ENCODE results near the gene TBC1D30. TPM values are rescaled to one million over a fixed set of nuclear protein-coding genes. Genes with fewer than 3 reads are reported as not detected.
A peak's percentile ranks its signal among the peaks of the same experiment; 100 is the strongest.

Gene TBC1D30
- total RNA-seq, 1 experiment from 2014 or later, result not detected

- H3K9me3 ChIP-seq (replicated peaks), result no peaks in the 10 kb centered on the region
- H3K27ac ChIP-seq, result no peak overlapping the region
- H3K4me1 ChIP-seq (replicated peaks), result peaks cover 26% of the 10 kb centered on the region
- no peaks in the 10 kb centered on the region for H3K36me3 ChIP-seq
- H3K4me3 ChIP-seq, result no peak overlapping the region
- no peak for DNase-seq (ENCODE audit: low read depth in 1 of 2, low spot score in 2 of 2)
- 0 out of 2 replicates have a peak, but pooled peaks cover 3% of the 10 kb centered on the region for H3K27me3 ChIP-seq (replicated peaks)
These were observed 67.2 kb downstream of the TBC1D30 start for GRCh38 chr12:64891629-64892028.

GRCh38 chr12:64892561-64892960 lies 68.1 kb downstream of the TBC1D30 start:
- H3K4me3 ChIP-seq, result no peak overlapping the region
- 0 out of 2 replicates have a peak, but pooled peaks cover 3% of the 10 kb centered on the region for H3K27me3 ChIP-seq (replicated peaks)
- DNase-seq (ENCODE audit: low read depth in 1 of 2, low spot score in 2 of 2), result peak in 1 of 2 experiments; percentile 14
- H3K36me3 ChIP-seq, result no peaks in the 10 kb centered on the region
- H3K9me3 ChIP-seq (replicated peaks), result no peaks in the 10 kb centered on the region
- peaks cover 26% of the 10 kb centered on the region for H3K4me1 ChIP-seq (replicated peaks)
- no peak overlapping the region for H3K27ac ChIP-seq

- peaks cover 26% of the 10 kb centered on the region for H3K4me1 ChIP-seq (replicated peaks)
- H3K27me3 ChIP-seq (replicated peaks), result 0 out of 2 replicates have a peak, but pooled peaks cover 3% of the 10 kb centered on the region
- no peak overlapping the region for H3K4me3 ChIP-seq
- H3K9me3 ChIP-seq (replicated peaks), result no peaks in the 10 kb centered on the region
- no peaks in the 10 kb centered on the region for H3K36me3 ChIP-seq
- peak in 1 of 2 experiments; percentile 22 for DNase-seq (ENCODE audit: low read depth in 1 of 2, low spot score in 2 of 2)
- no peak overlapping the region for H3K27ac ChIP-seq
These were observed 69.5 kb downstream of the TBC1D30 start for GRCh38 chr12:64893961-64894360.

GRCh38 chr12:64894827-64895475 lies 70.5 kb downstream of the TBC1D30 start:
- 0 out of 2 replicates have a peak, but pooled peaks cover 3% of the 10 kb centered on the region for H3K27me3 ChIP-seq (replicated peaks)
- H3K4me3 ChIP-seq, result no peak overlapping the region
- no peaks in the 10 kb centered on the region for H3K9me3 ChIP-seq (replicated peaks)
- no peak overlapping the region for H3K27ac ChIP-seq
- H3K36me3 ChIP-seq, result no peaks in the 10 kb centered on the region
- no peak for DNase-seq (ENCODE audit: low read depth in 1 of 2, low spot score in 2 of 2)
- peaks cover 26% of the 10 kb centered on the region for H3K4me1 ChIP-seq (replicated peaks)

GRCh38 chr12:64895526-64895925 lies 71.1 kb downstream of the TBC1D30 start:
- 0 out of 2 replicates have a peak, but pooled peaks cover 2% of the 10 kb centered on the region for H3K27me3 ChIP-seq (replicated peaks)
- no peak overlapping the region for H3K4me3 ChIP-seq
- H3K4me1 ChIP-seq (replicated peaks), result peaks cover 26% of the 10 kb centered on the region
- no peak for DNase-seq (ENCODE audit: low read depth in 1 of 2, low spot score in 2 of 2)
- no peaks in the 10 kb centered on the region for H3K36me3 ChIP-seq
- no peak overlapping the region for H3K27ac ChIP-seq
- no peaks in the 10 kb centered on the region for H3K9me3 ChIP-seq (replicated peaks)

GRCh38 chr12:64900540-64900939 lies 76.1 kb downstream of the TBC1D30 start:
- Histone ChIP-seq H3K36me3 (no peaks in the 10 kb centered on the region), H3K4me1 (replicated peaks) (peaks cover 3% of the 10 kb centered on the region), H3K9me3 (replicated peaks) (no peaks in the 10 kb centered on the region), H3K27ac (no peak overlapping the region), H3K4me3 (no peak overlapping the region), H3K27me3 (replicated peaks) (no peaks in the 10 kb centered on the region)
- DNase-seq (ENCODE audit: low read depth in 1 of 2, low spot score in 2 of 2), result no peak

- Histone ChIP-seq H3K4me3 (no peak overlapping the region), H3K9me3 (replicated peaks) (no peaks in the 10 kb centered on the region), H3K27me3 (replicated peaks) (no peaks in the 10 kb centered on the region), H3K4me1 (replicated peaks) (no peaks in the 10 kb centered on the region; the same call in 1 of the 2 replicates), H3K36me3 (no peaks in the 10 kb centered on the region), H3K27ac (no peak overlapping the region)
- DNase-seq (ENCODE audit: low read depth in 1 of 2, low spot score in 2 of 2), result no peak
These were observed 79.2 kb downstream of the TBC1D30 start for GRCh38 chr12:64903479-64904152.

GRCh38 chr12:64907097-64907496 lies 82.7 kb downstream of the TBC1D30 start:
- H3K4me1 ChIP-seq (replicated peaks), result no peaks in the 10 kb centered on the region; the same call in 1 of the 2 replicates
- no peaks in the 10 kb centered on the region for H3K27me3 ChIP-seq (replicated peaks)
- no peak for DNase-seq (ENCODE audit: low read depth in 1 of 2, low spot score in 2 of 2)
- H3K9me3 ChIP-seq (replicated peaks), result no peaks in the 10 kb centered on the region
- H3K27ac ChIP-seq, result no peak overlapping the region
- no peak overlapping the region for H3K4me3 ChIP-seq
- H3K36me3 ChIP-seq, result no peaks in the 10 kb centered on the region

- Histone ChIP-seq H3K27ac (no peak overlapping the region), H3K9me3 (replicated peaks) (no peaks in the 10 kb centered on the region), H3K27me3 (replicated peaks) (no peaks in the 10 kb centered on the region), H3K4me1 (replicated peaks) (no peaks in the 10 kb centered on the region), H3K36me3 (no peaks in the 10 kb centered on the region), H3K4me3 (no peak overlapping the region)
- no peak for DNase-seq (ENCODE audit: low read depth in 1 of 2, low spot score in 2 of 2)
These were observed 84.7 kb downstream of the TBC1D30 start for GRCh38 chr12:64909124-64909523.

- H3K4me3 ChIP-seq, result no peak overlapping the region
- H3K36me3 ChIP-seq, result no peaks in the 10 kb centered on the region
- no peaks in the 10 kb centered on the region for H3K9me3 ChIP-seq (replicated peaks)
- H3K27me3 ChIP-seq (replicated peaks), result no peaks in the 10 kb centered on the region
- no peak overlapping the region for H3K27ac ChIP-seq
- no peak for DNase-seq (ENCODE audit: low read depth in 1 of 2, low spot score in 2 of 2)
- no peaks in the 10 kb centered on the region for H3K4me1 ChIP-seq (replicated peaks)
These were observed 86.6 kb downstream of the TBC1D30 start for GRCh38 chr12:64911081-64911480.

- H3K27me3 ChIP-seq (replicated peaks), result no peaks in the 10 kb centered on the region
- no peaks in the 10 kb centered on the region for H3K9me3 ChIP-seq (replicated peaks)
- H3K4me3 ChIP-seq, result no peak overlapping the region
- no peaks in the 10 kb centered on the region for H3K4me1 ChIP-seq (replicated peaks)
- DNase-seq (ENCODE audit: low read depth in 1 of 2, low spot score in 2 of 2), result no peak
- H3K36me3 ChIP-seq, result no peaks in the 10 kb centered on the region
- H3K27ac ChIP-seq, result no peak overlapping the region
These were observed 87.5 kb downstream of the TBC1D30 start for GRCh38 chr12:64911912-64912311.

GRCh38 chr12:64912516-64913255 lies 88.2 kb downstream of the TBC1D30 start:
- Histone ChIP-seq H3K27me3 (replicated peaks) (no peaks in the 10 kb centered on the region), H3K36me3 (no peaks in the 10 kb centered on the region), H3K27ac (no peak overlapping the region), H3K4me3 (no peak overlapping the region), H3K9me3 (replicated peaks) (no peaks in the 10 kb centered on the region), H3K4me1 (replicated peaks) (no peaks in the 10 kb centered on the region)
- no peak for DNase-seq (ENCODE audit: low read depth in 1 of 2, low spot score in 2 of 2)

- no peak for DNase-seq (ENCODE audit: low read depth in 1 of 2, low spot score in 2 of 2)
- no peak overlapping the region for H3K4me3 ChIP-seq
- no peaks in the 10 kb centered on the region for H3K36me3 ChIP-seq
- H3K27me3 ChIP-seq (replicated peaks), result no peaks in the 10 kb centered on the region
- H3K9me3 ChIP-seq (replicated peaks), result no peaks in the 10 kb centered on the region
- H3K4me1 ChIP-seq (replicated peaks), result no peaks in the 10 kb centered on the region
- H3K27ac ChIP-seq, result no peak overlapping the region
These were observed 90.8 kb downstream of the TBC1D30 start for GRCh38 chr12:64915242-64915641.
